Left lung (tissue), 10 donors: Measurements from ENCODE around the gene MED12L. TPM values are rescaled to one million over a fixed set of nuclear protein-coding genes. Genes with fewer than 3 reads are reported as not detected.
A peak's percentile ranks its signal among the peaks of the same experiment; 100 is the strongest.

Source experiments
- ATAC-seq: fragments of 200-7000 bp; cut with Tn5 transposase; one replicate; pipeline ENCODE4 v1.9.1; 2020; ENCODE audit warnings: moderate library complexity
- DNase-seq, 4 donors: peaks; one replicate each; pipeline ENCODE4 v3.0.0-alpha.2; 2013 to 2020
- H3K27ac ChIP-seq, 2 donors: fragments of 200-600 bp; sonication (generic) in 1 of 2; one replicate each; pipeline versions ENCODE4 v1.5.0 to v1.8.0; 2020 to 2021
- H3K27me3 ChIP-seq, 2 donors: fragments of 200-600 bp; sonication (generic) in 1 of 2; one replicate each; pipeline versions ENCODE4 v1.5.0 to v1.8.0; 2020 to 2021
- H3K36me3 ChIP-seq, 2 donors: fragments of 200-600 bp; sonication (generic) in 1 of 2; one replicate each; pipeline versions ENCODE4 v1.5.0 to v1.8.0; 2020 to 2021
- H3K4me1 ChIP-seq, 2 donors: fragments of 200-600 bp; one replicate each; pipeline ENCODE4 v1.8.0; 2021
- H3K4me3 ChIP-seq, 2 donors: fragments of 200-600 bp; sonication (generic) in 1 of 2; one replicate each; pipeline versions ENCODE4 v1.5.0 to v1.8.0; 2020 to 2021; ENCODE audit warnings: mild to moderate bottlenecking in 1 of 2
- H3K9me3 ChIP-seq, 2 donors: fragments of 200-600 bp; sonication (generic) in 1 of 2; one replicate each; pipeline versions ENCODE4 v1.5.0 to v1.8.0; 2020 to 2021
- intact Hi-C, 2 donors: fragments of 100-400 bp; cut with DNase I; formaldehyde crosslinking; loops; one replicate each; pipeline versions ENCODE4 v1.11.2 to v1.14.2; 2022
- polyA plus RNA-seq, 6 donors: library from polyadenylated mRNA; unstranded; fragments of 120-200 nt; gene quantifications; one replicate each; pipeline ENCODE4 v1.2.1, GENCODE V29; 2013; ENCODE audit not compliant: insufficient read length in 6 of 6
- total RNA-seq, 2 donors: library from RNA; stranded (reverse); fragmentation: NEBNext Ultra II Directional; extraction: Animal tissue kit (Norgen Biotek cat#: 25700); gene quantifications; one replicate each; pipeline ENCODE4 v1.2.1, GENCODE V29; 2021
- TF ChIP-seq, protein P1 (sequence below), 2 donors: fragments of 200-600 bp; sonication (generic) in 1 of 2; IDR thresholded peaks; one replicate each; pipeline versions ENCODE4 v1.5.0 to v1.8.0; 2021; ENCODE audit warnings: antibody characterized with exemption in 2 of 2
- donor health status: DM: no; HTN: yes; CAD: no.
- donor health status: DM: no; HTN: no; CAD: no.

Gene MED12L
- total and polyA plus RNA-seq, 8 donors = 0.66 to 1.0 (median 0.77) TPM

- intact Hi-C loops = no loop called here
- H3K27me3 ChIP-seq = peaks cover 4 to 30% of the 10 kb centered on the region in 2 donors
- DNase-seq = no peak
- peaks cover 0 to 7% of the 10 kb centered on the region in 2 donors for H3K4me1 ChIP-seq
- ATAC-seq = no peak
- H3K9me3 ChIP-seq = no peaks in the 10 kb centered on the region
- TF ChIP-seq, protein P1, sequence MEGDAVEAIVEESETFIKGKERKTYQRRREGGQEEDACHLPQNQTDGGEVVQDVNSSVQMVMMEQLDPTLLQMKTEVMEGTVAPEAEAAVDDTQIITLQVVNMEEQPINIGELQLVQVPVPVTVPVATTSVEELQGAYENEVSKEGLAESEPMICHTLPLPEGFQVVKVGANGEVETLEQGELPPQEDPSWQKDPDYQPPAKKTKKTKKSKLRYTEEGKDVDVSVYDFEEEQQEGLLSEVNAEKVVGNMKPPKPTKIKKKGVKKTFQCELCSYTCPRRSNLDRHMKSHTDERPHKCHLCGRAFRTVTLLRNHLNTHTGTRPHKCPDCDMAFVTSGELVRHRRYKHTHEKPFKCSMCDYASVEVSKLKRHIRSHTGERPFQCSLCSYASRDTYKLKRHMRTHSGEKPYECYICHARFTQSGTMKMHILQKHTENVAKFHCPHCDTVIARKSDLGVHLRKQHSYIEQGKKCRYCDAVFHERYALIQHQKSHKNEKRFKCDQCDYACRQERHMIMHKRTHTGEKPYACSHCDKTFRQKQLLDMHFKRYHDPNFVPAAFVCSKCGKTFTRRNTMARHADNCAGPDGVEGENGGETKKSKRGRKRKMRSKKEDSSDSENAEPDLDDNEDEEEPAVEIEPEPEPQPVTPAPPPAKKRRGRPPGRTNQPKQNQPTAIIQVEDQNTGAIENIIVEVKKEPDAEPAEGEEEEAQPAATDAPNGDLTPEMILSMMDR (IDR thresholded peaks at IDR 0.05) = no peak
- no peak overlapping the region for H3K27ac ChIP-seq
- H3K4me3 ChIP-seq = no peak overlapping the region
- no peaks in the 10 kb centered on the region for H3K36me3 ChIP-seq
These were observed 6.4 kb downstream of the MED12L start for GRCh38 chr3:151091685-151092345.

DNA sequence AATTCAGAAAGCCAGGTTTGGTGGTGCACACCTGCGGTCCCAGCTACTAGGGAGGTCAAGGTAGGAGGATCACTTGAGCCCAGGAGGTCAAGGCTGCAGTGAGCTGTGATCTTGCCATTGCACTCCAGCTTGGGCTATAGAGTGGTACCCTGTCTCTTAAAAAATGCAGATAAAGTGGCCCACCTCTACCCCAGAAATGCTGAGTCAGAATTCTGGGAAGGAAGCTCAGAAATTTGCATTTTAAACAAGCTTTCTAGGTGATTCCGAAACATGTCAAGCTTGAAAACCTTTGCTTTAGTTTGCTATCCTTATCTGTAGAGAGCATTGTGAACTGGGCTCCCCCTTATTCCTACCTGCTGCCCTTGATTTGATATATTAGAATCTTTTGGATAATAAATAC is 7.7 kb downstream of the MED12L start:
- ATAC-seq = no peak
- intact Hi-C loops = no loop called here
- TF ChIP-seq, protein P1 (IDR thresholded peaks at IDR 0.05) = no peak
- no peak overlapping the region for H3K4me3 ChIP-seq
- no peaks in the 10 kb centered on the region for H3K36me3 ChIP-seq
- H3K4me1 ChIP-seq = no peaks in the 10 kb centered on the region
- H3K27me3 ChIP-seq = peaks cover 0 to 17% of the 10 kb centered on the region in 2 donors
- no peaks in the 10 kb centered on the region for H3K9me3 ChIP-seq
- H3K27ac ChIP-seq = no peak overlapping the region
- DNase-seq = no peak

- ATAC-seq = no peak
- H3K4me3 ChIP-seq = no peak overlapping the region
- H3K9me3 ChIP-seq = no peaks in the 10 kb centered on the region
- intact Hi-C loops = no loop called here
- H3K4me1 ChIP-seq = no peaks in the 10 kb centered on the region
- no peaks in the 10 kb centered on the region for H3K36me3 ChIP-seq
- TF ChIP-seq, protein P1 (IDR thresholded peaks at IDR 0.05) = no peak
- no peak overlapping the region for H3K27ac ChIP-seq
- H3K27me3 ChIP-seq = peaks cover 0 to 15% of the 10 kb centered on the region in 2 donors
- DNase-seq = no peak
These were observed 8.4 kb downstream of the MED12L start for GRCh38 chr3:151093905-151094304.

GRCh38 chr3:151096716-151097115 is 11.3 kb downstream of the MED12L start:
- TF ChIP-seq, protein P1 (IDR thresholded peaks at IDR 0.05) = no peak
- intact Hi-C loops = no loop called here

DNA sequence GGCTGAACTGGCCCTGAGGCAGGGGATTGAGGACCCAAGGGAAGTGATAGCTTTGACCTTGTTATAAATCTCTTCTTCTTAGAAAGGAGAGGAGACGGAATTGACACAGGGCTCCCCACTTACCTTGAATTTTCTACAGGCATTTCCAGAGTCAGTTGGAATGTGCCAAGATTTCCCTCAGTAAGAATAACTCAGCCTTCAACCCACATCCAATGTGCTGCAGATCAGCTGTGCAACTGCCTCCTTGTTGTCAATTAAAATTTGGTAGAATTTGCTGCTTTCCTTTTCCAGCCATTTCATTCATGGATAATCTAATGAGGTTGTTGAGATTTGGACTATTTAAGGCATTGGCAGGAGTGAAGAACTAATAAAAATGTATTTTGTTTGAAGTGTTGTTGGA is 14.6 kb downstream of the MED12L start:
- H3K36me3 ChIP-seq = no peaks in the 10 kb centered on the region
- intact Hi-C loops = no loop called here
- H3K9me3 ChIP-seq = no peaks in the 10 kb centered on the region
- H3K27me3 ChIP-seq = peaks cover 0 to 4% of the 10 kb centered on the region in 2 donors
- TF ChIP-seq, protein P1 (IDR thresholded peaks at IDR 0.05) = no peak
- H3K4me3 ChIP-seq = no peak overlapping the region
- H3K4me1 ChIP-seq = no peaks in the 10 kb centered on the region
- ATAC-seq (no peak), DNase-seq (no peak)
- H3K27ac ChIP-seq = no peak overlapping the region

More at GRCh38 chr3:151096716-151097115, 11.3 kb downstream of the MED12L start:
- no peaks in the 10 kb centered on the region for H3K9me3 ChIP-seq
- no peak overlapping the region for H3K27ac ChIP-seq
- peaks cover 0 to 15% of the 10 kb centered on the region in 2 donors for H3K27me3 ChIP-seq
- DNase-seq = no peak
- ATAC-seq = peak; percentile 54
- H3K4me3 ChIP-seq = no peak overlapping the region
- no peaks in the 10 kb centered on the region for H3K36me3 ChIP-seq
- no peaks in the 10 kb centered on the region for H3K4me1 ChIP-seq
